ENCODE data around the gene FAM186B. TPM values are rescaled to one million over a fixed set of nuclear protein-coding genes. Genes with fewer than 3 reads are reported as not detected.

The FAM186B gene
- total RNA-seq, 1 donor from 2014 or later: 0.57 TPM

- no peak overlapping the region for H3K27ac ChIP-seq (ENCODE audit: low read depth, low read length)
- Mint-ChIP-seq H3K36me3 (ENCODE audit: low read depth, unreplicated experiment) (peaks cover 44% of the 10 kb centered on the region), H3K27ac (ENCODE audit: unreplicated experiment) (no peak overlapping the region), H3K4me1 (ENCODE audit: low read depth, unreplicated experiment) (peaks cover 8% of the 10 kb centered on the region), H3K27me3 (ENCODE audit: low read depth, unreplicated experiment) (no peaks in the 10 kb centered on the region), H3K9me3 (ENCODE audit: unreplicated experiment) (no peaks in the 10 kb centered on the region), H3K4me3 (ENCODE audit: unreplicated experiment) (no peak overlapping the region)
- FAIRE-seq: no peak
- no peaks in the 10 kb centered on the region for H3K27me3 ChIP-seq (ENCODE audit: insufficient read depth, low read length)
- H3K4me1 ChIP-seq (ENCODE audit: insufficient read depth, low read length): no peaks in the 10 kb centered on the region
- H3K36me3 ChIP-seq (ENCODE audit: insufficient read depth, low read length): peaks cover 63% of the 10 kb centered on the region
- H3K9ac ChIP-seq (ENCODE audit: low read length): no peak overlapping the region
- no peak overlapping the region for H3K4me3 ChIP-seq (ENCODE audit: insufficient read depth, low read depth, low read length)
- no peaks in the 10 kb centered on the region for H4K20me1 ChIP-seq (ENCODE audit: insufficient read depth, low read length)
- TF ChIP-seq CTCF (IDR thresholded peaks at IDR 0.05; ENCODE audit: insufficient read depth, low read depth, low read length) (no peak), EZH2 (IDR thresholded peaks at IDR 0.05; ENCODE audit: insufficient read depth, low read length) (no peak)
- H3K4me2 ChIP-seq (ENCODE audit: low read length): no peak overlapping the region
- DNase-seq (ENCODE audit: low read depth): no peak
- H2AFZ ChIP-seq (ENCODE audit: low read depth, low read length): no peak overlapping the region
- no peaks in the 10 kb centered on the region for H3K9me3 ChIP-seq (ENCODE audit: insufficient read depth, low read depth, low read length)
- no peaks in the 10 kb centered on the region for H3K79me2 ChIP-seq (ENCODE audit: insufficient read depth, low read length)
Measured at GRCh38 chr12:49651855-49652254, 46.4 kb upstream of the FAM186B start.

GRCh38 chr12:49649892-49650291 lies 44.5 kb upstream of the FAM186B start:
- Histone ChIP-seq H3K4me2 (ENCODE audit: low read length) (no peak overlapping the region), H3K4me3 (ENCODE audit: insufficient read depth, low read depth, low read length) (no peak overlapping the region), H3K79me2 (ENCODE audit: insufficient read depth, low read length) (no peaks in the 10 kb centered on the region), H3K4me1 (ENCODE audit: insufficient read depth, low read length) (no peaks in the 10 kb centered on the region), H4K20me1 (ENCODE audit: insufficient read depth, low read length) (no peaks in the 10 kb centered on the region), H2AFZ (ENCODE audit: low read depth, low read length) (no peak overlapping the region), H3K27ac (ENCODE audit: low read depth, low read length) (no peak overlapping the region), H3K9me3 (ENCODE audit: insufficient read depth, low read depth, low read length) (no peaks in the 10 kb centered on the region), H3K9ac (ENCODE audit: low read length) (no peak overlapping the region), H3K36me3 (ENCODE audit: insufficient read depth, low read length) (peaks cover 68% of the 10 kb centered on the region), H3K27me3 (ENCODE audit: insufficient read depth, low read length) (no peaks in the 10 kb centered on the region)
- DNase-seq (ENCODE audit: low read depth) (no peak), FAIRE-seq (no peak)
- H3K36me3 Mint-ChIP-seq (ENCODE audit: low read depth, unreplicated experiment): peaks cover 38% of the 10 kb centered on the region
- H3K4me3 Mint-ChIP-seq (ENCODE audit: unreplicated experiment): no peak overlapping the region
- no peaks in the 10 kb centered on the region for H3K27me3 Mint-ChIP-seq (ENCODE audit: low read depth, unreplicated experiment)
- peaks cover 8% of the 10 kb centered on the region for H3K4me1 Mint-ChIP-seq (ENCODE audit: low read depth, unreplicated experiment)
- H3K27ac Mint-ChIP-seq (ENCODE audit: unreplicated experiment): no peak overlapping the region
- TF ChIP-seq EZH2 (IDR thresholded peaks at IDR 0.05; ENCODE audit: insufficient read depth, low read length) (no peak), CTCF (IDR thresholded peaks at IDR 0.05; ENCODE audit: insufficient read depth, low read depth, low read length) (no peak)
- no peaks in the 10 kb centered on the region for H3K9me3 Mint-ChIP-seq (ENCODE audit: unreplicated experiment)

GRCh38 chr12:49649445-49649844 lies 44.0 kb upstream of the FAM186B start:
- Histone ChIP-seq H3K9me3 (ENCODE audit: insufficient read depth, low read depth, low read length) (no peaks in the 10 kb centered on the region), H3K4me3 (ENCODE audit: insufficient read depth, low read depth, low read length) (no peak overlapping the region), H3K27me3 (ENCODE audit: insufficient read depth, low read length) (no peaks in the 10 kb centered on the region), H3K9ac (ENCODE audit: low read length) (no peak overlapping the region), H3K4me2 (ENCODE audit: low read length) (no peak overlapping the region), H3K36me3 (ENCODE audit: insufficient read depth, low read length) (peaks cover 64% of the 10 kb centered on the region), H3K79me2 (ENCODE audit: insufficient read depth, low read length) (no peaks in the 10 kb centered on the region), H4K20me1 (ENCODE audit: insufficient read depth, low read length) (no peaks in the 10 kb centered on the region), H3K27ac (ENCODE audit: low read depth, low read length) (no peak overlapping the region), H3K4me1 (ENCODE audit: insufficient read depth, low read length) (no peaks in the 10 kb centered on the region), H2AFZ (ENCODE audit: low read depth, low read length) (no peak overlapping the region)
- FAIRE-seq (no peak), DNase-seq (ENCODE audit: low read depth) (no peak)
- H3K9me3 Mint-ChIP-seq (ENCODE audit: unreplicated experiment): no peaks in the 10 kb centered on the region
- TF ChIP-seq EZH2 (IDR thresholded peaks at IDR 0.05; ENCODE audit: insufficient read depth, low read length) (no peak), CTCF (IDR thresholded peaks at IDR 0.05; ENCODE audit: insufficient read depth, low read depth, low read length) (no peak)
- no peaks in the 10 kb centered on the region for H3K27me3 Mint-ChIP-seq (ENCODE audit: low read depth, unreplicated experiment)
- H3K27ac Mint-ChIP-seq (ENCODE audit: unreplicated experiment): no peak overlapping the region
- H3K4me1 Mint-ChIP-seq (ENCODE audit: low read depth, unreplicated experiment): peaks cover 12% of the 10 kb centered on the region
- H3K4me3 Mint-ChIP-seq (ENCODE audit: unreplicated experiment): no peak overlapping the region
- peaks cover 41% of the 10 kb centered on the region for H3K36me3 Mint-ChIP-seq (ENCODE audit: low read depth, unreplicated experiment)
